ENCODE measurements around the gene CAST. TPM values are rescaled to one million over a fixed set of nuclear protein-coding genes. Genes with fewer than 3 reads are reported as not detected.

The CAST gene
- total and polyA plus RNA-seq, 2 donors (not counting 1 experiment from before 2014, with no cell fraction given), result 41.0 to 231 TPM

- ChIA-PET CTCF (interaction anchor here (0.7 to 5.0 kb wide), 44 partner anchors 8 to 782 kb away, joined by 3 to 214 read pairs (median 4); partner anchors contain the start of gene LIX1), POLR2A (interaction anchor here (0.6 to 1.0 kb wide), 3 partner anchors 54 to 412 kb away, joined by 3 to 6 read pairs (median 5); no protein-coding TSS in a partner anchor)
- ATAC-seq (ENCODE audit: low read depth) (no peak), DNase-seq (peak; percentile 72)
- no peak overlapping the region for H3K9ac ChIP-seq (ENCODE audit: low read length)
- Mint-ChIP-seq H3K27me3 (no peaks in the 10 kb centered on the region), H3K27ac (no peak overlapping the region), H3K9me3 (ENCODE audit: insufficient read depth) (no peaks in the 10 kb centered on the region), H3K4me1 (no peaks in the 10 kb centered on the region), H3K4me3 (no peak overlapping the region)
- intact Hi-C loops (cut with micrococcal nuclease), result loop anchor here (1.0 to 10.0 kb wide), 5 partner anchors 70 to 782 kb away; no protein-coding TSS in a partner anchor
- no peak overlapping the region for H3K4me2 ChIP-seq (replicated peaks; ENCODE audit: low read depth, low read length, poor library complexity, severe bottlenecking)
- H3K4me3 ChIP-seq (ENCODE audit: control extremely low read depth in 1 of 5, extremely low read depth in 1 of 5, insufficient read depth in 1 of 5, low read depth in 2 of 5, low read length in 4 of 5), result no peak overlapping the region
- H3K9me3 ChIP-seq (ENCODE audit: control extremely low read depth in 1 of 3, control insufficient read depth in 2 of 3, insufficient read depth in 1 of 3, low read length in 2 of 3), result no peaks in the 10 kb centered on the region
- no peaks in the 10 kb centered on the region for H3K4me1 ChIP-seq (ENCODE audit: control insufficient read depth in 2 of 2, insufficient read depth in 2 of 2, low read length in 2 of 2)
- H2AFZ ChIP-seq (ENCODE audit: insufficient read depth, low read depth, low read length, poor library complexity, severe bottlenecking), result no peak overlapping the region
- no peaks in the 10 kb centered on the region for H3K79me2 ChIP-seq (ENCODE audit: control insufficient read depth, insufficient read depth, low read length)
- no peak overlapping the region for H3K27ac ChIP-seq (ENCODE audit: low read length in 2 of 2)
- H4K20me1 ChIP-seq (ENCODE audit: control insufficient read depth, insufficient read depth, low read length, poor library complexity, severe bottlenecking), result peaks cover 9% of the 10 kb centered on the region
- peaks cover 0 to 96% of the 10 kb centered on the region in 2 experiments for H3K36me3 ChIP-seq (replicated peaks in 1 of 2; ENCODE audit: control extremely low read depth in 1 of 2, control insufficient read depth in 1 of 2, extremely low read depth in 1 of 2, insufficient read depth in 2 of 2, low read length in 1 of 2)
- peak; percentile 85 for TF ChIP-seq CTCF (IDR thresholded peaks at IDR 0.05)
- no peak for TF ChIP-seq EZH2 (IDR thresholded peaks at IDR 0.05; ENCODE audit: borderline replicate concordance, insufficient read depth, low read depth, low read length, poor library complexity, severe bottlenecking)
- H3K27me3 ChIP-seq (replicated peaks in 1 of 4; ENCODE audit: control extremely low read depth in 1 of 4, control insufficient read depth in 3 of 4, insufficient read depth in 4 of 4, low read length in 3 of 4), result no peaks in the 10 kb centered on the region
Measured at GRCh38 chr5:96752341-96753016, 90.3 kb downstream of the CAST start.

- Histone ChIP-seq H3K36me3 (replicated peaks in 1 of 2; ENCODE audit: control extremely low read depth in 1 of 2, control insufficient read depth in 1 of 2, extremely low read depth in 1 of 2, insufficient read depth in 2 of 2, low read length in 1 of 2) (peaks cover 0 to 96% of the 10 kb centered on the region in 2 experiments), H3K4me1 (ENCODE audit: control insufficient read depth in 2 of 2, insufficient read depth in 2 of 2, low read length in 2 of 2) (no peaks in the 10 kb centered on the region), H3K27me3 (replicated peaks in 1 of 4; ENCODE audit: control extremely low read depth in 1 of 4, control insufficient read depth in 3 of 4, insufficient read depth in 4 of 4, low read length in 3 of 4) (no peaks in the 10 kb centered on the region), H3K9me3 (ENCODE audit: control extremely low read depth in 1 of 3, control insufficient read depth in 2 of 3, insufficient read depth in 1 of 3, low read length in 2 of 3) (no peaks in the 10 kb centered on the region), H3K27ac (ENCODE audit: low read length in 2 of 2) (no peak overlapping the region), H3K79me2 (ENCODE audit: control insufficient read depth, insufficient read depth, low read length) (no peaks in the 10 kb centered on the region), H2AFZ (ENCODE audit: insufficient read depth, low read depth, low read length, poor library complexity, severe bottlenecking) (no peak overlapping the region), H3K4me2 (replicated peaks; ENCODE audit: low read depth, low read length, poor library complexity, severe bottlenecking) (no peak overlapping the region), H3K9ac (ENCODE audit: low read length) (no peak overlapping the region), H3K4me3 (ENCODE audit: control extremely low read depth in 1 of 5, extremely low read depth in 1 of 5, insufficient read depth in 1 of 5, low read depth in 2 of 5, low read length in 4 of 5) (no peak overlapping the region), H4K20me1 (ENCODE audit: control insufficient read depth, insufficient read depth, low read length, poor library complexity, severe bottlenecking) (peaks cover 9% of the 10 kb centered on the region)
- no peak for ATAC-seq (ENCODE audit: low read depth)
- ChIA-PET CTCF (interaction anchor here (0.8 to 5.0 kb wide), 30 partner anchors 8 to 428 kb away, joined by 3 to 214 read pairs (median 6); partner anchors contain the start of gene LIX1), POLR2A (interaction anchor here (0.6 to 1.0 kb wide), 3 partner anchors 54 to 411 kb away, joined by 3 to 6 read pairs (median 5); no protein-coding TSS in a partner anchor)
- Mint-ChIP-seq H3K9me3 (ENCODE audit: insufficient read depth) (no peaks in the 10 kb centered on the region), H3K27ac (no peak overlapping the region), H3K4me1 (no peaks in the 10 kb centered on the region), H3K27me3 (no peaks in the 10 kb centered on the region), H3K4me3 (no peak overlapping the region)
- intact Hi-C loops (cut with micrococcal nuclease), result loop anchor here (5.0 to 10.0 kb wide), 3 partner anchors 69 to 782 kb away; no protein-coding TSS in a partner anchor
- 100% methylated on average over 3 of the region's 4 CpGs for WGBS (ENCODE audit: insufficient coverage)
- TF ChIP-seq CTCF (IDR thresholded peaks at IDR 0.05) (no peak), EZH2 (IDR thresholded peaks at IDR 0.05; ENCODE audit: borderline replicate concordance, insufficient read depth, low read depth, low read length, poor library complexity, severe bottlenecking) (no peak)
- no peak for DNase-seq
Measured at GRCh38 chr5:96753017-96753397, 90.8 kb downstream of the CAST start.
